ENCODE measurements around the gene MAF. TPM values are rescaled to one million over a fixed set of nuclear protein-coding genes. Genes with fewer than 3 reads are reported as not detected.
A peak's percentile ranks its signal among the peaks of the same experiment; 100 is the strongest.

The MAF gene
- total and polyA plus RNA-seq, 2 donors (not counting 1 experiment from before 2014, with no cell fraction given): 6.6 to 27.7 TPM

GRCh38 chr16:79571903-79572535 is 28.5 kb downstream of the MAF start:
- TF ChIP-seq CTCF (conservative IDR thresholded peaks at IDR 0.05 in 1 of 2, IDR thresholded peaks at IDR 0.05 in 1 of 2; ENCODE audit: low read depth in 1 of 2, low read length in 2 of 2): no peak
- TF ChIP-seq EZH2 (IDR thresholded peaks at IDR 0.05; ENCODE audit: low read length, missing control alignments): no peak
- Histone ChIP-seq H3K9ac (ENCODE audit: insufficient read depth, low read length) (no peak overlapping the region), H3K27ac (ENCODE audit: insufficient read depth, low read length) (no peak overlapping the region), H3K27me3 (ENCODE audit: control insufficient read depth, insufficient read depth, low read length) (no peaks in the 10 kb centered on the region), H4K20me1 (ENCODE audit: control insufficient read depth, extremely low read depth, insufficient read depth, low read length) (no peaks in the 10 kb centered on the region), H2AFZ (ENCODE audit: low read length) (no peak overlapping the region), H3K36me3 (ENCODE audit: control insufficient read depth, insufficient read depth, low read length) (no peaks in the 10 kb centered on the region), H3K9me3 (ENCODE audit: control insufficient read depth, insufficient read depth, low read depth, low read length) (no peaks in the 10 kb centered on the region), H3K4me1 (ENCODE audit: control insufficient read depth, extremely low read depth, insufficient read depth, low read length) (no peaks in the 10 kb centered on the region), H3K4me2 (ENCODE audit: extremely low read depth, insufficient read depth, low read length) (peak overlapping the region; percentile 8), H3K79me2 (ENCODE audit: control insufficient read depth, insufficient read depth, low read length) (no peaks in the 10 kb centered on the region), H3K4me3 (replicated peaks in 1 of 4; ENCODE audit: control extremely low read depth in 1 of 4, insufficient read depth in 1 of 4, low read depth in 3 of 4, low read length in 4 of 4) (no peak overlapping the region)
- DNase-seq (ENCODE audit: low read depth in 2 of 2): no peak

GRCh38 chr16:79571065-79571902 is 29.3 kb downstream of the MAF start:
- no peaks in the 10 kb centered on the region for H3K79me2 ChIP-seq (ENCODE audit: control insufficient read depth, insufficient read depth, low read length)
- no peak for TF ChIP-seq EZH2 (IDR thresholded peaks at IDR 0.05; ENCODE audit: low read length, missing control alignments)
- no peak for DNase-seq (ENCODE audit: low read depth in 2 of 2)
- no peaks in the 10 kb centered on the region for H3K9me3 ChIP-seq (ENCODE audit: control insufficient read depth, insufficient read depth, low read depth, low read length)
- no peaks in the 10 kb centered on the region for H3K36me3 ChIP-seq (ENCODE audit: control insufficient read depth, insufficient read depth, low read length)
- no peak overlapping the region for H3K27ac ChIP-seq (ENCODE audit: insufficient read depth, low read length)
- no peaks in the 10 kb centered on the region for H3K4me1 ChIP-seq (ENCODE audit: control insufficient read depth, extremely low read depth, insufficient read depth, low read length)
- no peak overlapping the region for H2AFZ ChIP-seq (ENCODE audit: low read length)
- H3K4me2 ChIP-seq (ENCODE audit: extremely low read depth, insufficient read depth, low read length): no peak overlapping the region
- peak overlapping the region in 1 of 4 experiments; percentile 47 for H3K4me3 ChIP-seq (replicated peaks in 1 of 4; ENCODE audit: control extremely low read depth in 1 of 4, insufficient read depth in 1 of 4, low read depth in 3 of 4, low read length in 4 of 4)
- no peak overlapping the region for H3K9ac ChIP-seq (ENCODE audit: insufficient read depth, low read length)
- no peaks in the 10 kb centered on the region for H3K27me3 ChIP-seq (ENCODE audit: control insufficient read depth, insufficient read depth, low read length)
- H4K20me1 ChIP-seq (ENCODE audit: control insufficient read depth, extremely low read depth, insufficient read depth, low read length): no peaks in the 10 kb centered on the region

GRCh38 chr16:79564671-79565107 is 35.8 kb downstream of the MAF start:
- Histone ChIP-seq H3K4me3 (replicated peaks in 1 of 4; ENCODE audit: control extremely low read depth in 1 of 4, insufficient read depth in 1 of 4, low read depth in 3 of 4, low read length in 4 of 4) (no peak overlapping the region), H3K27ac (ENCODE audit: insufficient read depth, low read length) (no peak overlapping the region), H3K4me2 (ENCODE audit: extremely low read depth, insufficient read depth, low read length) (no peak overlapping the region), H3K79me2 (ENCODE audit: control insufficient read depth, insufficient read depth, low read length) (no peaks in the 10 kb centered on the region), H4K20me1 (ENCODE audit: control insufficient read depth, extremely low read depth, insufficient read depth, low read length) (no peaks in the 10 kb centered on the region), H3K4me1 (ENCODE audit: control insufficient read depth, extremely low read depth, insufficient read depth, low read length) (no peaks in the 10 kb centered on the region), H3K9ac (ENCODE audit: insufficient read depth, low read length) (no peak overlapping the region), H3K36me3 (ENCODE audit: control insufficient read depth, insufficient read depth, low read length) (no peaks in the 10 kb centered on the region), H3K27me3 (ENCODE audit: control insufficient read depth, insufficient read depth, low read length) (no peaks in the 10 kb centered on the region), H2AFZ (ENCODE audit: low read length) (no peak overlapping the region), H3K9me3 (ENCODE audit: control insufficient read depth, insufficient read depth, low read depth, low read length) (no peaks in the 10 kb centered on the region)
- DNase-seq (ENCODE audit: low read depth in 2 of 2): no peak
- TF ChIP-seq CTCF (conservative IDR thresholded peaks at IDR 0.05 in 1 of 2, IDR thresholded peaks at IDR 0.05 in 1 of 2; ENCODE audit: low read depth in 1 of 2, low read length in 2 of 2) (no peak), EZH2 (IDR thresholded peaks at IDR 0.05; ENCODE audit: low read length, missing control alignments) (no peak)
